Activated CD8-positive, alpha-beta memory T cell treated with anti-CD3 and anti-CD28 coated beads for 24 hours (primary cell): ENCODE data around the gene SAMHD1.

Experiments used
- DNase-seq: peaks from one replicate; pipeline ENCODE4 v3.0.0-alpha.2; 2020

SAMHD1 gene

DNA sequence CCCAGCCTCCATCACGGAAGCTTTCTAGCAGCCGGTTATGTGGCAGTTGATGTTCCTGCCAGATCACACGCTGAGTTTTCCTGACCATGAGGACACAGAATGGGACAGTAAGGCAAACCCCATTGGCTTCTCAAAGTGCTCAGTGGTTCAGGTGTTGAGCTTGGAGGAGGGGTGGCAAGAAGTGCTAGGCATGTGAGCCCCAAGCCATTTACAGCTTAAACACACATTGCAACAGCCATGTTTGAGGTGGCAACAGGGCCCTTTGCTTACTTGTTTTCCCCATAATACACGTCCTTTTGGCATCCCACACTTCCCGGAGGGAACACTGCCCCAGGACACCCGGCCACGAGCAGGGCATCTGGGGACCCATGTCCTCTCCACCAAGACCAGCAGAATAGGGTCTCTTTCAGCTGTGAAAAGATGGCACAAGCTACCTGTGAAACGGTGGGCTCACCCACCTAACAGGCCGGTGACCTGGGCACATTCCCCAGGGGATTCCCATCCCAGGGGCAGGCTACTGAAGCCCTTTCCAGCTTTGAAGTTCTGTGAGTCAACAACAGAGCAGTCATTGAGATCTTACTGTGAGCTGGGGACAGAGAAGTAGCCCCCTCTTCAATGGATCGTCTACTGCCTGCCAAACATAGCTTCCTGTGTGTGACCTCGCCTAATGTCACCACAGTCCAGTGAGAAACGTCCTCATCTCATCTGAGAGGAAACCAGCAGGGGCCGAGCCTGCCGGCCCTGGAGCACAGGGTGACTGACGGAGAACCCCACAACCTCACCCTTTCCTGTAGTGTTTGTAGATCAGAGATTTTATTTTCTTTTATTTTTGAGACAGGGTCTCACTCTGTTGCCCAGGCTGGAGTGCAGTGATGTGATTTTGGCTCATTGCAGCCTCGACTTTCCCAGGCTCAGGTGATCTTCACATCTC is 79.6 kb downstream of the SAMHD1 start:
- DNase-seq: no peak

DNA sequence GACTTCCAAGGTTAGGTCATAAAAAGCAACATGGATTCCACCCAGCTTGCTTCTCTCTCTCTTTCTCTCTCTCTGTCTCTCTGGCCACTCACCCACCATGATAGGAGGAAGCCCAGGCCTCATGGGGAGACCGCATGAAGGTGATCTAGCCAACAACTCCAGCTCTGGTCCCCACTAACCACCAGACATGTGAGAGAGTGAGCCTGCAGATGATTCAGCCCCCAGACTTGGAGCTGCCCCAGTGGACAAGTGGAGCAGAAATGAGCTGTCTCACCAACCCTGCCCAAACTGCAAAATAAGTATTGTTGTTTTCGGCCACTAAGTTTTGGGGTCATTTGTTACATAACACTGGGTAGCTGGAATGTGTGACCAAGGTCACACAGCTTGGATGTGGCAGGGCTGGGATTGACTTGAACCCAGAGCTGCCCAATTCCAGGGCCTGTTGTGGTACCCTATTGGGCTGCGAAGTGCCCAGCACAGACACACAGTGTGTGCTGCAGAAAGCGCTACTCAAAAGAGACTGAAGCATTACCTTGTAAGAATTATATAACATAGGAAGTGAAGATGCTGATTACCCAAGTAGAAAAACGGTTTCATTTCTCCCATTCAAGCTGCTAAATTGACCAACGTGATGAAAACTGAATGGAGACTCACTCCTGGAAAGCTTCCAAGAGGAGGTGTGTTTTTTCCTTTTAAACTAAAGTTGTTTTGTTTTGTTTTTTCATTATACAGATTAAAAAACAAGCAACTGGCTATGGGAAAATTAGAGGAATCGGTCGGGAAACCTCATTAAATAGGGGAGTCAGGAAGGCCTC is 84.6 kb downstream of the SAMHD1 start:
- no peak for DNase-seq

DNA sequence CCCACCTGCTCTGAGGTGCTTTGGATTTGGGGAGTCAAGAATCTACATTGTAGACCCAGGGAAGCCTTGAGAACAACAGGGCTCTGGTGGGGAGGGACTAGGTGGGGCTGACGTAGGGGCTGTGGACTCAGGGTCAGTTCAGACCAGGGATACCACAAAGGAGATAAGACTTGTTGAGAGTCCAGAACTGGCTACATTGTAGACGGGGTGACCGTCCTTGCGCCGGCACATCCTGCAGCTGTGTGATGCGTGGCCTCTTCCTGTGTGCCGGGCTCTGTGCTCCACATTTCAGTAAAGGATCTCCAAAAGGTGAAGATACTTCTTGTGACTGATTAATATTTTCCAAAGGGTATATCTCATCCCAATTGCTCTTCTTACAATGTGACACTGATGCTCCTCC is 85.3 kb downstream of the SAMHD1 start:
- DNase-seq: no peak

DNA sequence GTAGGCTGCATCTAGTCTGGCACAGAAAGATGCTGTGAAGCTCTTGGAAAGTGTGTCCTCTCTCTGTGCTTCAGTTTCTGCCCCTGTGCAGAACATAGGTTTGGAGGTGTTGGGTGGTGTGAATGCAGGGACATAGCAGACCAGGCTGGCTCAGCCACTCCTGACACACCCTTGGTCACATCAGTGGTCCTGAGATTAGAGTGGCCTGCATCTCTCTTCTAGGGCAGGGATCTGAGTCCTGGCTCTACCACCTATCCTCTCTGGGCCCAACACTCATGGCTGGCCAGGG is 85.7 kb downstream of the SAMHD1 start:
- no peak for DNase-seq

DNA sequence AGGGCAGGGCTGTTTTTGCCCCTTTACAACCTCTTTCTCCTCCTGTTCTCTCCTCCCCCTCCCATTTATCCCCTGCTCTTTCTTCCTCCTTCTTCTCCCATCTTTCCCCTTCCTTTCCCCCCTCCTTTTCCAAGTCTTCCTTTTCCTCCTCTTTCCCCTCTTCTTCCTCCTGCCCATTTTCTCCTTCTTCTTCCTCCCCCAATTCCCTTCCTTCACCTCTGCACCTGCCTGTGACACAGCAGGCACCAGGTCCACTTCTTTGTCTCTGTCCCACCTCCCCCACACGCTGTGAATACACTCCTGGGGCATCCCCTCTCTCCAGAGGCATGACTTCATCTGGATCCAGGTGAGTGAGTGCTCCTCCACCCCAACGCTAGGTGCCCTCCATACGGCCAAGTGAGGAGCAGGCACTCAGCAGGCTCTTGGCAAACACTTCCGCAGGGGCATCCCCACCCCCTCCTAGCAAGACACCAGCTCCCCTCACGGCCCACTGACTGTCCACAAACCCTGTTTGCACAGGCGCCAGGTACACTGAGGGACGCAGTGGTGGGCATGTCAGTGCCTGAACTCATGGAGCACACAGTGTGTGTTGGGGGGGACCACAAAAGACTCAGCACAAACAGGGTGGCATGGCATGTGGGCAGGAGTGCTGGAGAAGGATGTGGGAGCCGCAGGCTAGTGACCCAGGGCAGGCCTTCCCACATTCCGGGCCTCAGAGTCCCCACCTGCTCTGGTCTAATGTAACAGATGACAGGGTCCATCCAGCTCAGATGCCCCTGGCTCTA is 86.2 kb downstream of the SAMHD1 start:
- no peak for DNase-seq

DNA sequence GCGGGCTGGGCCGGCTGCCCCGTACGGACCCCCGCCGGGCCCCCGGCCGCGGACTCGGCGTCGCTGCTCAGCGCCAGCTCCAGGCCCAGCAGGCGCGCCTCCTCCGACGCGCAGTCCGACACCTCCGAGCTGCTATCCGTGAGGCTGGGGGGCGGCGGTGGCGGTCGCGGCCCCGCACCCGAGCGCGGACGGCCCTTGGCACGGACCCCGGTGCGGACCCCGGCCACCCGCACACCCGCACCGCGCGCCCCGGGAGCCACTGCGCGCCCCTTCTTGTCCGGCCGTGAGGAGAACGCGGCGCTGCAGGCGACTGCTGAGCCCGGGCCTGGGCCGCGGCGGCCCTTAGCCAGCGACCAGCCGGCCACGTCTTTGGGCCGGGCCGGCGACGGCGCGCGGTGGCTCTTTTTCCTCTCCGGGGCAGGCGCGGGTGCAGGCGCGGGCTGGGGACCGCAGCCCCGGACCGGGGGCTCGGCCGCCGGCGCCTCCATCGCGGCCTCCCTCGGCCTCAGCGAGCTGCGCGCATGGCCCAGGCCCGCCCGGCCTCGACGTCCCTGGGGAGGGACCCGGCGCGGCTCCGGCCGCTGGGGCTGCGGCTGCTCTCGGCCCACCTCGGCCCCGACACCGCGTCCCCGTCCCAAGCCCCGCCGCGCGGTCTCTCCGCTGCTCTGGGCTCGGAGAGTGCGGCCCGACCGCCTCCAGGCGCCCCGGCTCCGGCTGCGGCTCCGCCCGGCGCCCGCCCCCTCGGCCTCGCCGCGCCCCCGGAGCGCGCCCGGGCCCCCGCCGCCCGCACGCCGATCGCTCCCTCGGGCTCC is 88.4 kb downstream of the SAMHD1 start:
- no peak for DNase-seq

DNA sequence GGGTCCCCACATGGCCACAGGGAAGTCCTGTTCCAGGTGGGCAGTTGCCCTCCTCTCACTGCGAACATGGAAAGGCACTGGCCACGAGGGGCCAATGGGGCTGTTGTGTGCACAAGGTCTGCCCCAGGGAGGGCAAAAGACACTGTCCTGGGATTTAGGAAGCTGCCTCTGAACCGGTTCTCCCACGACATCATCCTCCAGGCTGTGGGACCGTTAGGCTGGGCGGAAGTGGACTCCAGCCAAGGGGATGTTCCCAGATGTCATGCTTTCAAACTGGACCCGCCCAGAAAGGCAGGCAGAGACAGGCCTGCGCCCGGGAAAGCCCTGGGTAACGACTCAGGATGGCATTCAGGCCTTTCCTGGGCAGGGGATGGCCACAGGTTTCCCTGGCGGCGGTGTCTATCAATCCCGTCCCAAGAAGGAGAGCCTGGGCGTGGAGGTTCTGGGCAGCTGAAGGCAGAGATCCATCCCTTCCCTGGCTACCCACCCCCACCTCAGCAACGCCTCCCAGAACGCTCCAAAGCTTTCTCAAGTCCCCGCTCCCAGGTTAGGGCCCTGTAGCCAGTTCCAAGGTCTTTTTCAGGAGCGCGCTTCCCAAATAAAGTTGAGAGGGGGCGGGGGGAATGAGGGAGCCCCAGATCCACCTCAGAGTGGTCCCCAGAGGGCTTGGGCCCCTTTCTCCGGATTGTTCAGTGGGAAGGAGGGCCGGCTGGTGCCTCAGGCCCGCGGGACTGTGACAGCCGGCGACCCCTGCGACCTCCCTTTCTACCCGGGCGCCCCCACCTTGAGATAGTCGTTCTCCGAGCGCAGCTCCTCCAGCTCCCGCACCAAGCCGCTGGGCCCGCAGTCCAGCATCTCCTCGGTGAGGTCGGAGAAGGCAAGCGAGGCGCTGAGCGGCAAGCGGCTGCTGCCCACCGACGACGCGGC is 89.4 kb downstream of the SAMHD1 start:
- no peak for DNase-seq

DNA sequence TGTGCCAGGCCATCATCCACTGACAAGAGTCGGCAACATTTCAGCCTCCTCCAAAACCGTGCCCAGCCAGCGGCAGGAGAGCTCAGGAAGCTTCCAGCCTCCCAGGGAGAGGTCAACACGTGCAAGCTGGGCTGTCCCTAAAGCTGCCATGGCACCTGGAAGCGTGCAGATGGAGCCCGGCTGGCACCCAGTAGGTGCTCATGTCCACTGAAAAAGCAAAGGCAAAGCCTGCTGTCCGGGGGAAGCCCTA is 90.0 kb downstream of the SAMHD1 start:
- no peak for DNase-seq

DNA sequence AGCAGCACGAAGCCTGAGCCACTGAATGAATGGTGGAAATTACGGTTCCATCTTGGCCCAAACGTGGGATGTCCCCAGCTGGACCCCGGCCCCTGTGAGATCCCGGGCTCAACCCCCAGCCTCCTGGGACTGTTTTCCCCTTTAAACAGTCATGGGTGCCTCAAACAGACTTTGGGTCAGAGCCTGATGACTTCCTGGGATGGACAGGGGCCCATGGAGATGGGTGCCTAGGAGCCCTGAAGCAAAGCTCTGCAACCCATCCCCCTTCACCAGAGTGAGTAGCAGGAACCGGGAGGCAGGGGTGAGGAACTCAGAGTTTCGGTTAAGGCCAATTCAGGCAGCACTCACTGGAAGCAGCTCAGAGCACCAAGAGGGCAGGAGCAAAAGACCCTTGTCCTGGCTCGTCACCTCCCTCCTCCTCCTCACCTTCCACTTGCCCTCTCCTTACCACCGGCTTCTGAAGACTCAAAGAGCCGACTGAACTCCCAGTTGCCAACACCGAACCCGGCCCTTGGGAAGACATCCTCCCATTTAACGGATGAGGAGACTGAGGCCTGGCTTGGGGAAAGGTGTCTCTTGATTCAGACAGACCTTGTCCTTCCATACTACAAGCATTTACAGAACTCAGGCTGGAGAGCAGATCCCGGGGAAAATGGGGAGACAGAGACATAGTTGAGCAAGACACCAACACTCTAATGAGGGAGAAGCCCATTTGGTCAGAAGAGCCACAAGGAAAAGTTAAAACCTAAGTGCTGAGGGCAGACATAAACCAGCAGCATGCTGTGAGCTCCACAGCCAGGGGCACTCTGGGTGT is 90.5 kb downstream of the SAMHD1 start:
- no peak for DNase-seq

GRCh38 chr20:36860339-36860738 is 91.2 kb downstream of the SAMHD1 start:
- no peak for DNase-seq

- no peak for DNase-seq
Observed at GRCh38 chr20:36859700-36860330, 91.7 kb downstream of the SAMHD1 start.

GRCh38 chr20:36859282-36859555 is 92.3 kb downstream of the SAMHD1 start:
- no peak for DNase-seq

DNA sequence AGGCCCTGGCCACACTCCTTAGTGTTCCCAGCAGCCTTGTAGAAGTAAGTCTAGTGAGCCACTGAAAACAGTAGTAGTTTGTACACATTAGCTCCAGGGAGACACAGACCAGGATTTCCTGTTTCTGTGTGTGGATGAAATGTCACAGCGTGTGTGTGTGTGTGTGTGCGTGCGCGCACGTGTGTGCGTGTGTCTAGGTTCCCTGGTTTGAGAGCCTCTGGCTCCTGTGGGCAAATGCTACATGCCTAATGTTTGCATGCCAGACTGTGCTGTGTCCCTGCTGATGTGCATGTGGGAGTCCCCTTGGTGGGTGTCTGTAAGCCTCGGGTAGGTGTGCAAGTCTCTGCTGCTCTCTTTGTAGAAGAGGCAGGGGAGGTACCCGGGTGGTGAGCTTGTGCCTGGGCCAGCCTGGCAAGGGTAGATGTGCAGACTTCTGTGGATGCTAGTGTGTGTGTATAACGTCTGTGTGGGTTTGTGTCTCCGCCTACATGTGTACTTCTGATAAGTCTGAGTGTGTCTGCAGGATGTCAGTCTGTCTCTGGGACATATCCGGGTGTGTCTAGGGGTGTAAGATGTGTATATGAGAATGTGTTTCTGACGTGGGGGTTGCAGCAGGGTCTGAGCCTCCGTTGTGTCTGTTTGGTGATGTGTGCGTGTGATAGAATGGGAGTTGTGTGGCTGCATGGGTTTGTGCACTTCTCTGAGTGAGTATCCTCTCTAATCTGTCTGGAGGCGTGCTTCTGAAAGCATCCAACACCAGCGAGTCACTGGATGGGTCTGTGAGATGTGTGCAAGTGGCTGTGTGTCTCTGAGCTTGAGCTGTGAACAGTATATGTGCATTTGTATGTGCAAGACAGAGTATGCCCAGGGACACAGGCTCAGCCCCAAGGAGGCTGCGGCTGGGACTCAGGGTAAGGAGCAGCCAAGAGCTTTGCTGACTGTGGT is 94.5 kb downstream of the SAMHD1 start:
- no peak for DNase-seq

DNA sequence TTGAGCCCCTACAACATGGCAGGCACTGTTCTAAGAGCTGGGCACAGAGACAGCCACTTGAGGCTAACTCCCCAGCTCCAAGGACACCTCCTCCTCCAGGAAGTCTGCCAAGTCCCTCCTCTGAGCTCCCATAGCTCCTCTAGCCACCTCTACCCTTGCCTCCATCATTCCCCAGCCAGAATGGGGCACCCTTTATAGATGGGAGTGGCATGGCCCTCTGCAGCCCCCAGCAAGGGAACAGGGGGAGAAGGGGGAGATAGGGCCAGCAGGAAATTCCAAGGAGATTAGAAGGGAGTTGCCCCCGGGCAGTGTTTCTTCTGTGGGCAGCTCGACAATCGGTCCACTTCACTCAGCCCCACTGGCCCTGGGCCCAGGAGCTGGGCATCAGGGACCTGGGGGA is 95.3 kb downstream of the SAMHD1 start:
- DNase-seq: no peak

DNA sequence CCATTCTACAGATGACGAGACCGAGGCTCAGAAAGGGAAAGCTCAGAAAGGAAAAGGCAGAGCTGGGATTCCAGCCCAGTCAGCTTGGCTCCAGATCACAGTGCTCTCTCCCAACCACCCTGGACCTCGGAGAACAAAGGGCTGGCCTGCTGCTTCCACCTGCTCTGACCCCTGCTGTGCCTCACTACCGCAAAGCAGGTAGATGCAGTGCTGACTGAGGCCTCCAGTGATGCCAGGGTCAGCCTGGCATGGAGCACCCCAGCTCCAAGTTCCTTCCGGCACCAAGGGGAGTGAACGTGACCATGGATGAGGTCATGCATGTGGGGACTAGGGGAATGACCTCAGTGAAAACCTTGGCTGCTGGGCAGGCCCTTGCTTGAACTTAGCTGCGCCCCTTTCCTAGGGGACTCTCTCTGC is 96.3 kb downstream of the SAMHD1 start:
- DNase-seq: no peak

DNA sequence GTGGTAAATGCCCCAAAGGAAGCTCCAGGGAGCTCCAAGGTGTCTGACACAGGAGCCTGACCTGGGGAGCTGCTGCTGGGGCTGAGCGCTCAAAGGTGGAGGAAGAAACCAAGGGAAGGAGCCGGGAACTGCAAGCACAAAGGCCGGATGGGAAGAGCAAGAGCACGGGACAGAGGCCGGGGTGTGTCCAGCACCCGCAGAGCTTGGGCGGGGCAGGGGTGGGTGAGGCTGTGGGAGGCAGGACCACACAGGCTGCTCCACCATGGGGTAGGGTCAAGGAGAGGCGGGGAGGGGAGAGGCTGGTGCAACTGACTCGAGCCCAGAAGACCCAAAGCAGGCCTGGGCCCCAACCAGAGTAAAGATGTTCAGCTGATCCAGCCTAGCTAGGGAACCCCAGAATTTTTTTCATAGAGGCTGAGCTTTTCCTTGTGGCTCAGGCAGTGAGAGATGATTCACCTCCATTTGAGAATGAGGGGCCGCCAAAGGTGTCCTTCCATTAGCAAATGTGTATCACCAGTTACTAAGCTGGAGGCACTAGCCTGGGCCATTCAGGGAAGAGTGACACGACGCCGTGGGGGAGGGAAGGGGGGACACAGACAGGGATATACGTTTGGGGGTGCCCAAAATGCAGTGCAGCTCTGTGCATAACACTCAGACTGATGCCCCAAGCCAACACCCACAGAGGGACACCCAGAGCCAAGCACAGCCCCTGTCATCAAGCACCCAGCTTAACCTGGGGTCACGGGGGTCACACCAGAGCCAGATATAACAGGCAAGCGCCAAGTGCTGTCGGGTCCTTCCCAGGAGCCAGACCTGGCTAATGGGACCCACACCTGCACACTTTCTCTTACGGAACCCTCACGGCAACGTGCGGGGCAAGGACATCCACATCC is 96.9 kb downstream of the SAMHD1 start:
- no peak for DNase-seq

DNA sequence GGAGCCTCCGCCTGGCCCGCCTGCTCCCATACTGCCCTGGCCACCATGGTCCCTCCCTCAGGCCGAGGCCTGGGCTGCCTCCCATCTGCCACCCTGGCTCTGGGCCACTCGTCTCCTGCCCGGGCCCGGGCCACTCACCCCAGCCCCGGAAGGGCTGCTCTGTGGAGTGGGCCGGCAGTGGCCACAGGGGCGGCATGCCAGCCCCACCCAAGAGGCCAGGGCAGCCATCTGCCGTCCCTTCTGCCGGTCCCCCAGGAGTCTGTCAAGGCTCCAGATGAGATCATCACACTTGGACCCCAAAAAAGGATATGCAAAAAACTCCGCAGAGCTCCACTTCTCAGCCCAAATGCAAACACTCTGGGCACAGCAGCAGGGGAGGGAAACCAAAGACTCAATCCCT is 99.3 kb downstream of the SAMHD1 start:
- DNase-seq: no peak

- no peak for DNase-seq
Observed at GRCh38 chr20:36851490-36851889, 100.0 kb downstream of the SAMHD1 start.
